MCF 10A (cell line): Measurements from ENCODE around the gene SYT14. TPM values are rescaled to one million over a fixed set of nuclear protein-coding genes. Genes with fewer than 3 reads are reported as not detected.

Experiments used
- BruUV-seq: library from RNA; stranded (reverse); fragments of 400-500 nt; replicated peaks from 2 replicates; lab custom pipeline; 2021; lab: Mats Ljungman, UMichigan
- CTCF ChIA-PET: fragments of 300-600 bp; sonication (Branson Sonifier 250); formaldehyde crosslinking; extraction: SDS; loops from one replicate; lab custom pipeline; 2021; ENCODE audit warnings: antibody characterized with exemption, inconsistent platforms; lab: Yijun Ruan, JAX
- POLR2A ChIA-PET: fragments of 300-600, 350-650 bp; sonication (Branson Sonifier 250); formaldehyde crosslinking; extraction: SDS; loops from one replicate; lab custom pipeline; 2020; ENCODE audit warnings: antibody characterized with exemption, inconsistent platforms; lab: Yijun Ruan, JAX
- DNase-seq: peaks from one replicate; pipeline ENCODE4 v3.0.0-alpha.2; 2018; ENCODE audit not compliant: unreplicated experiment
- H3K27ac Mint-ChIP-seq: one replicate; pipeline ENCODE4 v1.8.0; 2022; ENCODE audit warnings: mild to moderate bottlenecking, low read depth, mixed read lengths; ENCODE audit not compliant: unreplicated experiment
- H3K27me3 Mint-ChIP-seq: one replicate; pipeline ENCODE4 v1.8.0; 2022; ENCODE audit warnings: mixed read lengths; ENCODE audit not compliant: insufficient read depth, unreplicated experiment
- H3K36me3 Mint-ChIP-seq: one replicate; pipeline ENCODE4 v1.8.0; 2022; ENCODE audit warnings: mild to moderate bottlenecking, moderate library complexity, mixed read lengths; ENCODE audit not compliant: insufficient read depth, unreplicated experiment
- H3K4me1 Mint-ChIP-seq: one replicate; pipeline ENCODE4 v1.8.0; 2022; ENCODE audit warnings: mixed read lengths; ENCODE audit not compliant: insufficient read depth, unreplicated experiment
- H3K4me3 Mint-ChIP-seq: one replicate; pipeline ENCODE4 v1.8.0; 2022; ENCODE audit warnings: mild to moderate bottlenecking, moderate library complexity, mixed read lengths; ENCODE audit not compliant: unreplicated experiment
- H3K9me3 Mint-ChIP-seq: one replicate; pipeline ENCODE4 v1.8.0; 2022; ENCODE audit warnings: mixed read lengths; ENCODE audit not compliant: unreplicated experiment
- CTCF ChIP-seq: fragments of 200-600 bp; IDR thresholded peaks from one replicate; pipeline ENCODE4 v1.8.0; 2022; ENCODE audit warnings: antibody characterized with exemption, mild to moderate bottlenecking; ENCODE audit not compliant: unreplicated experiment
- intact Hi-C: fragments of 100-400 bp; cut with micrococcal nuclease; formaldehyde crosslinking; loops from 2 replicates; pipeline ENCODE4 v1.14.1; 2022
- total RNA-seq: library from RNA; stranded (reverse); gene quantifications from 2 replicates; pipeline ENCODE4 v1.2.3, GENCODE V29; 2022

Gene SYT14
- total RNA-seq, 1 experiment from 2014 or later: 0.79 TPM

DNA sequence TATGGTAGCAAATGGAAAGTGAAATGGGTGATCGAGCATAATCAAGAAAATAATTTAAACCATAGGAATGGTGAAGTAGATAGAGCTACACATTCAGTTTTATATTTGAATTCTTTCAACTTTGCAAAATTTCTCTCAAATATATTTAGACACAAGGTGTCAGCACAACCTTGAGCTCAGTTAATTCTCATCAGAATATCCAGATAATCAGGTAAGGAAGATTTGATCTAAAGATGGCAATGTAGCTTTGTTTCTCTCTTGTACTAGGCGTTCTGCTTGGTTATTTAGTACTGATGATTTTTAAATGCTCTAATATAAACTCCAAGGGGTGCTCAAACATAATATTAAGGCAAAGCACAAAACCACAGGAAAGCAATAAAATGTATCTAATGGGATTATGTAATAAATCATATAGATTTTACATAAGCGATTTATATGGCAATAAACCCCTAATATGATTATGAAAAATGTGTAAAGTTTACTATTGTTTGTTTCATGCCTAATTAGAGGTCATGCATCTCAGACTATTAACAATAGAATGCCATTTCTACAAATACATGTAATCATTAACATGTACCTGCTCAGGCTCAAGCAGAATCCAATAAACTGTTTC, 262.2 kb downstream of the SYT14 start:
- H3K36me3 Mint-ChIP-seq: no peaks in the 10 kb centered on the region
- H3K9me3 Mint-ChIP-seq: no peaks in the 10 kb centered on the region
- BruUV-seq: no TSS peak
- TF ChIP-seq CTCF: peak; percentile 26
- H3K27me3 Mint-ChIP-seq: peaks cover 6% of the 10 kb centered on the region
- ChIA-PET CTCF (interaction anchor here (0.7 to 5.2 kb wide), 15 partner anchors 9 to 205 kb away, joined by 3 to 41 read pairs (median 4); partner anchors contain the start of gene SERTAD4), POLR2A (interaction anchor here (0.6 to 0.9 kb wide), 3 partner anchors 111 to 206 kb away, joined by 3 read pairs; no protein-coding TSS in a partner anchor)
- H3K27ac Mint-ChIP-seq: no peak overlapping the region
- no peak overlapping the region for H3K4me3 Mint-ChIP-seq
- intact Hi-C loops: loop anchor here (1.0 kb wide), 2 partner anchors 111 to 200 kb away; no protein-coding TSS in a partner anchor
- DNase-seq: peak; percentile 28
- H3K4me1 Mint-ChIP-seq: peaks cover 6% of the 10 kb centered on the region

GRCh38 chr1:210201681-210202080, 263.7 kb downstream of the SYT14 start:
- intact Hi-C loops: no loop called here
- no peak for DNase-seq

DNA sequence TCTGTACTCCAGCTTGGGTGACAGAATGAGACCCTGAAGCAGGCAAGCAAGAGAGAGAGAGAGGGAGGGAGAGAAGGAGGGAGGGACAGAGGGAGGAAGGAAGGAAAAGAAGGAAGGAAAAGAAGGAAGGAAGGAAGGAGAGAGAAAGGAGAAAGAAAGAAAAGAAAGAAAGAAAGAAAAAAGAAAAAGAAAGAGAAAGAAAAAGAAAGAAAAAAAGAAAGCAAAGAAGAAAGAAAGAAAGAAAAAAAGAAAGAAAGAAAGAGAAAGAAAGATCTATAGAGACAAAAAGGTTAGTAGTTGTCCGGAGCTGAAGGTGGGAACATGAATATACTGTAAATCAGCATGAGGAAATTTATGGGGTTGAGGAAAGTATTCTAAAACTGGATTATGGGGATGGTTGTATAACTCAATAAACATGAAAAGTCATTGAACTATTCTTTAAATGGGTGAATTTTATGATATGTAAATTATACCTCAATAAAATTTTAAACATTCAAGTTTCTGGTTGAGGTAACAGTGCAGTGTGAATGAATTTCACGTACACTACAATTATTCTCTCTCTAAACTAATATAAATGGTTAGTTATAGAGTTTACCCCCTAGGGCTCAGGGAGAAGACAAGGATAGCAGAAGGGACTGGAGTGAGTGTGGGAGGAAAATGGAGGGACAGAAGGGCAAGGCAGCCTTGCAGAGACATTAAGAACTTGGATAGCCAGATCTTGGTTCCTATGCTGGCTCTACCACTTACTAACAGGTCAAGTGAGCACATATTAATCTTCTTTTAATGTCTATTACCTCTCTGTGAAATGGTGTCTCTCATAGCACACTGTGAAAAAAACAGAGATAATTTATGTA, 269.8 kb downstream of the SYT14 start:
- H3K36me3 Mint-ChIP-seq: no peaks in the 10 kb centered on the region
- DNase-seq: no peak
- H3K27me3 Mint-ChIP-seq: no peaks in the 10 kb centered on the region
- intact Hi-C loops: no loop called here
- no TSS peak for BruUV-seq
- no peak for TF ChIP-seq CTCF
- POLR2A ChIA-PET: no interaction called here
- CTCF ChIA-PET: no interaction called here
- H3K9me3 Mint-ChIP-seq: no peaks in the 10 kb centered on the region
- H3K4me3 Mint-ChIP-seq: no peak overlapping the region
- no peak overlapping the region for H3K27ac Mint-ChIP-seq
- no peaks in the 10 kb centered on the region for H3K4me1 Mint-ChIP-seq

More at GRCh38 chr1:210201681-210202080, 263.7 kb downstream of the SYT14 start:
- Mint-ChIP-seq H3K36me3 (no peaks in the 10 kb centered on the region), H3K4me1 (peaks cover 6% of the 10 kb centered on the region), H3K9me3 (no peaks in the 10 kb centered on the region), H3K27me3 (peaks cover 6% of the 10 kb centered on the region), H3K4me3 (no peak overlapping the region), H3K27ac (no peak overlapping the region)
- POLR2A ChIA-PET: interaction anchor here (0.7 kb wide), 1 partner anchor 24 kb away, joined by 3 read pairs; no protein-coding TSS in a partner anchor
- TF ChIP-seq CTCF: no peak
- no TSS peak for BruUV-seq
- CTCF ChIA-PET: interaction anchor here (0.6 to 5.2 kb wide), 5 partner anchors 81 to 588 kb away, joined by 3 to 41 read pairs (median 4); no protein-coding TSS in a partner anchor

DNA sequence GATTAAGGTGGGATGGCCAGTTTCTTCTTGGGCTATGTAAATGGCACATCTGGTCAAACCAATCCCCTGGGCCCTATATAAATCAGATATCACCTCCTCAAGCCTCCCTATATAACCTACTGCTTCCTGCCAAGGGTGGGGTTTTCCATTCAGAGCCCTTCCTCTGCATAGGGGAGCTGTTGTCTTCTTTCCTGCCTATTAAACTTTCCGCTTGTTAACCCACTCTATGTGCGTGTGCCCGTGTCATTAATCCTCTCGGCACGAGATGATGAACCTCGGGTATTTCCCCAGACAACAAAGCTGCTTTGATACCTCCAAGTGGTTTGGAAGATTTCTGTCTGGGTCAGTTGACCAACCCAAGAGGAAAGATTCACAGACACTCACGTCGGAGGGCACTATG, 275.3 kb downstream of the SYT14 start:
- CTCF ChIA-PET: interaction anchor here (0.6 to 1.8 kb wide), 7 partner anchors 13 to 333 kb away, joined by 3 to 6 read pairs (median 3); no protein-coding TSS in a partner anchor
- no peak overlapping the region for H3K27ac Mint-ChIP-seq

More for the DNA sequence above, 275.3 kb downstream of the SYT14 start:
- DNase-seq: no peak
- H3K4me3 Mint-ChIP-seq: no peak overlapping the region
- no TSS peak for BruUV-seq
- H3K27me3 Mint-ChIP-seq: peaks cover 18% of the 10 kb centered on the region
- H3K9me3 Mint-ChIP-seq: no peaks in the 10 kb centered on the region
- no peaks in the 10 kb centered on the region for H3K4me1 Mint-ChIP-seq
- TF ChIP-seq CTCF: no peak
- intact Hi-C loops: no loop called here
- H3K36me3 Mint-ChIP-seq: no peaks in the 10 kb centered on the region
- POLR2A ChIA-PET: interaction anchor here (2.6 kb wide), 1 partner anchor 9 kb away, joined by 8 read pairs; no protein-coding TSS in a partner anchor
